ELF-1 (cell line): ENCODE measurements around the gene POP5.
"Not testable (repeated sequence)": the region's sequence is repeated elsewhere in the genome, so short reads cannot be mapped to it uniquely, and the experiment has no call there.

Experiments used
- DNase-seq: peaks from one replicate; pipeline ENCODE4 v3.0.0-alpha.2; 2016; ENCODE audit warnings: low read depth, low spot score

The POP5 gene

GRCh38 chr12:120580787-120581723 is at the start of gene POP5:
TSS of gene POP5 (minus strand) at chr12:120581402. CDS start at chr12:120581362, 40 bp downstream.
- peak; percentile 98 for DNase-seq

- no peak for DNase-seq
Observed at GRCh38 chr12:120630104-120630892, 49.1 kb upstream of the POP5 start.

- peak; percentile 14 for DNase-seq
Observed at GRCh38 chr12:120628919-120629318, 47.7 kb upstream of the POP5 start.

- DNase-seq, result peak; percentile 69
Observed at GRCh38 chr12:120625557-120626419, 44.6 kb upstream of the POP5 start.

- no peak for DNase-seq
Observed at GRCh38 chr12:120620624-120621023, 39.4 kb upstream of the POP5 start.

GRCh38 chr12:120618954-120619615 is 37.9 kb upstream of the POP5 start:
- no peak for DNase-seq

- DNase-seq, result not testable (repeated sequence)
Observed at GRCh38 chr12:120617767-120618166, 36.6 kb upstream of the POP5 start.

GRCh38 chr12:120617193-120617592 is 36.0 kb upstream of the POP5 start:
- DNase-seq, result not testable (repeated sequence)

- no peak for DNase-seq
Observed at GRCh38 chr12:120614848-120615247, 33.6 kb upstream of the POP5 start.

GRCh38 chr12:120611534-120611933 is 30.3 kb upstream of the POP5 start:
- DNase-seq, result not testable (repeated sequence)

- no peak for DNase-seq
Observed at GRCh38 chr12:120610560-120610959, 29.4 kb upstream of the POP5 start.

GRCh38 chr12:120602416-120602815 is 21.2 kb upstream of the POP5 start:
- DNase-seq, result peak; percentile 19

GRCh38 chr12:120599672-120600552 is 18.7 kb upstream of the POP5 start:
- DNase-seq, result peak; percentile 24

- peak; percentile 38 for DNase-seq
Observed at GRCh38 chr12:120598674-120599463, 17.7 kb upstream of the POP5 start.

GRCh38 chr12:120597861-120598260 is 16.7 kb upstream of the POP5 start:
- no peak for DNase-seq

GRCh38 chr12:120596901-120597300 is 15.7 kb upstream of the POP5 start:
- DNase-seq, result no peak

GRCh38 chr12:120592121-120593049 is 11.2 kb upstream of the POP5 start:
- no peak for DNase-seq
